ENCODE results near the gene ALPL.

DNA sequence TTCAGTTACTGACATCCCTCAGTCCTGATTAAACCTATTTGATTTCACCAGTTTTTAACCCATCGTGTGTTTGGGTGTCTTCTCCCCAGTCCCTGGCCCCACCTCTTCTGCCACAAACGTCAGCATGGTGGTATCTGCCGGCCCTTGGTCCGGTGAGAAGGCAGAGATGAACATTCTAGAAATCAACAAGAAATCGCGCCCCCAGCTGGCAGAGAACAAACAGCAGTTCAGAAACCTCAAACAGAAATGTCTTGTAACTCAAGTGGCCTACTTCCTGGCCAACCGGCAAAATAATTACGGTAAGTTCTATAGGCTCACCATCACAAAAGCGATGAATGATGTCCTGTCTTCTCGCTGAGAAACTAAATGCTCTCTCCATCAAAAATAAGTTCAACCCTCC lies 40.6 kb upstream of the ALPL start:
- TF ChIP-seq POLR2A (IDR thresholded peaks at IDR 0.05; ENCODE audit: low read depth, low read length) = no peak
- no peak for TF ChIP-seq POLR2AphosphoS5 (IDR thresholded peaks at IDR 0.05; ENCODE audit: low read depth, low read length)
- TF ChIP-seq PAX5 (IDR thresholded peaks at IDR 0.05; ENCODE audit: insufficient read depth, low read length, severe bottlenecking) = no peak
- no peak for TF ChIP-seq TAF1 (IDR thresholded peaks at IDR 0.05; ENCODE audit: low read depth, low read length)
